MM.1S (cell line): ENCODE data around the gene BARD1.

Source experiments
- EZH2 ChIP-seq: fragments of 300-600 bp; sonication (generic); optimal IDR thresholded peaks from 2 replicates; pipeline ENCODE3; 2017; ENCODE audit warnings: low read depth, mild to moderate bottlenecking, antibody characterized with exemption, low read length, mixed read lengths
- EZH2phosphoT487 ChIP-seq: fragments of 300-600 bp; sonication (generic); IDR thresholded peaks from 2 replicates; pipeline ENCODE4 v1.6.1; 2018; ENCODE audit warnings: antibody characterized with exemption, low read length
- TF ChIP-seq, protein P1 (sequence below): fragments of 300-600 bp; sonication (generic); IDR thresholded peaks from 2 replicates; pipeline ENCODE4 v1.5.1; 2016; ENCODE audit warnings: antibody characterized with exemption, low read length, mixed read lengths

- no peak for TF ChIP-seq EZH2
- TF ChIP-seq, protein P1, sequence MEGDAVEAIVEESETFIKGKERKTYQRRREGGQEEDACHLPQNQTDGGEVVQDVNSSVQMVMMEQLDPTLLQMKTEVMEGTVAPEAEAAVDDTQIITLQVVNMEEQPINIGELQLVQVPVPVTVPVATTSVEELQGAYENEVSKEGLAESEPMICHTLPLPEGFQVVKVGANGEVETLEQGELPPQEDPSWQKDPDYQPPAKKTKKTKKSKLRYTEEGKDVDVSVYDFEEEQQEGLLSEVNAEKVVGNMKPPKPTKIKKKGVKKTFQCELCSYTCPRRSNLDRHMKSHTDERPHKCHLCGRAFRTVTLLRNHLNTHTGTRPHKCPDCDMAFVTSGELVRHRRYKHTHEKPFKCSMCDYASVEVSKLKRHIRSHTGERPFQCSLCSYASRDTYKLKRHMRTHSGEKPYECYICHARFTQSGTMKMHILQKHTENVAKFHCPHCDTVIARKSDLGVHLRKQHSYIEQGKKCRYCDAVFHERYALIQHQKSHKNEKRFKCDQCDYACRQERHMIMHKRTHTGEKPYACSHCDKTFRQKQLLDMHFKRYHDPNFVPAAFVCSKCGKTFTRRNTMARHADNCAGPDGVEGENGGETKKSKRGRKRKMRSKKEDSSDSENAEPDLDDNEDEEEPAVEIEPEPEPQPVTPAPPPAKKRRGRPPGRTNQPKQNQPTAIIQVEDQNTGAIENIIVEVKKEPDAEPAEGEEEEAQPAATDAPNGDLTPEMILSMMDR, result no peak
- TF ChIP-seq EZH2phosphoT487, result no peak
These were observed 67.4 kb downstream of the BARD1 start for GRCh38 chr2:214742119-214742518.
